OCI-LY7 (cell line): Measurements from ENCODE around the gene WIPF1.

Source experiments
- CTCF ChIP-seq: fragments of 200-600 bp; sonication (generic); conservative IDR thresholded peaks from 2 replicates; pipeline ENCODE4 v1.5.1; 2014; ENCODE audit warnings: mild to moderate bottlenecking, antibody characterized with exemption, low read length, moderate library complexity, mixed read lengths
- EZH2phosphoT487 ChIP-seq: fragments of 200-600 bp; sonication (generic); IDR thresholded peaks from 2 replicates; pipeline ENCODE4 v1.6.1; 2018; ENCODE audit warnings: low read depth, borderline replicate concordance, mild to moderate bottlenecking, mixed run types, antibody characterized with exemption, low read length, moderate library complexity, mixed read lengths

- TF ChIP-seq CTCF (no peak), EZH2phosphoT487 (no peak)
Observed at GRCh38 chr2:174560737-174561136, 36.9 kb downstream of the WIPF1 start.
